Measurements from ENCODE around the gene IQCN. TPM values are rescaled to one million over a fixed set of nuclear protein-coding genes. Genes with fewer than 3 reads are reported as not detected.

IQCN gene
- polyA plus RNA-seq, 1 donor: 5.5 TPM

- Histone ChIP-seq H3K27ac (ENCODE audit: low read length) (peak overlapping the region; percentile 100), H3K4me1 (ENCODE audit: control insufficient read depth, insufficient read depth, low read length) (peaks cover 48% of the 10 kb centered on the region), H3K36me3 (ENCODE audit: control insufficient read depth, insufficient read depth, low read length) (peaks cover 31% of the 10 kb centered on the region), H3K4me3 (ENCODE audit: low read length) (peak overlapping the region; percentile 100), H3K27me3 (ENCODE audit: control insufficient read depth, insufficient read depth, low read length) (no peaks in the 10 kb centered on the region), H3K9me3 (ENCODE audit: control insufficient read depth, low read depth, low read length) (no peaks in the 10 kb centered on the region)
- no CpG with 5 or more reads among the region's 55 CpGs for WGBS (ENCODE audit: insufficient coverage, low lambda C conversion rate)
- DNase-seq: peak; percentile 95
These were observed 5.4 kb upstream of the IQCN start for GRCh38 chr19:18279516-18280246.

GRCh38 chr19:18279266-18279515, 4.9 kb upstream of the IQCN start:
- Histone ChIP-seq H3K36me3 (ENCODE audit: control insufficient read depth, insufficient read depth, low read length) (peaks cover 31% of the 10 kb centered on the region), H3K9me3 (ENCODE audit: control insufficient read depth, low read depth, low read length) (no peaks in the 10 kb centered on the region), H3K4me1 (ENCODE audit: control insufficient read depth, insufficient read depth, low read length) (peaks cover 49% of the 10 kb centered on the region), H3K27ac (ENCODE audit: low read length) (peak overlapping the region; percentile 100), H3K27me3 (ENCODE audit: control insufficient read depth, insufficient read depth, low read length) (no peaks in the 10 kb centered on the region), H3K4me3 (ENCODE audit: low read length) (peak overlapping the region; percentile 100)
- 0% methylated on average over 2 of the region's 5 CpGs for WGBS (ENCODE audit: insufficient coverage, low lambda C conversion rate)
- no peak for DNase-seq

- Histone ChIP-seq H3K27ac (ENCODE audit: low read length) (peak overlapping the region; percentile 100), H3K36me3 (ENCODE audit: control insufficient read depth, insufficient read depth, low read length) (peaks cover 33% of the 10 kb centered on the region), H3K9me3 (ENCODE audit: control insufficient read depth, low read depth, low read length) (no peaks in the 10 kb centered on the region), H3K4me3 (ENCODE audit: low read length) (peak overlapping the region; percentile 100), H3K4me1 (ENCODE audit: control insufficient read depth, insufficient read depth, low read length) (peaks cover 54% of the 10 kb centered on the region), H3K27me3 (ENCODE audit: control insufficient read depth, insufficient read depth, low read length) (no peaks in the 10 kb centered on the region)
- WGBS (ENCODE audit: insufficient coverage, low lambda C conversion rate): 20% methylated on average over 1 of the region's 10 CpGs
- peak in 1 of 2 donors; percentile 56 for DNase-seq
These were observed 4.4 kb upstream of the IQCN start for GRCh38 chr19:18278521-18279265.

GRCh38 chr19:18274781-18275356, 617 bp upstream of the IQCN start:
- DNase-seq: peak; percentile 94 to 96
- no peak overlapping the region for H3K4me3 ChIP-seq (ENCODE audit: low read length)
- whole genome bisulfite sequencing (ENCODE audit: insufficient coverage, low lambda C conversion rate): no CpG with 5 or more reads among the region's 13 CpGs
- H3K9me3 ChIP-seq (ENCODE audit: control insufficient read depth, low read depth, low read length): peaks cover 5% of the 10 kb centered on the region
- no peaks in the 10 kb centered on the region for H3K27me3 ChIP-seq (ENCODE audit: control insufficient read depth, insufficient read depth, low read length)
- peaks cover 35% of the 10 kb centered on the region for H3K36me3 ChIP-seq (ENCODE audit: control insufficient read depth, insufficient read depth, low read length)
- H3K4me1 ChIP-seq (ENCODE audit: control insufficient read depth, insufficient read depth, low read length): peaks cover 42% of the 10 kb centered on the region
- peak overlapping the region; percentile 64 for H3K27ac ChIP-seq (ENCODE audit: low read length)

GRCh38 chr19:18273561-18274218, 562 bp downstream of the IQCN start:
- WGBS (ENCODE audit: insufficient coverage, low lambda C conversion rate): 100% methylated on average over 1 of the region's 13 CpGs
- peak overlapping the region; percentile 64 for H3K27ac ChIP-seq (ENCODE audit: low read length)
- peaks cover 38% of the 10 kb centered on the region for H3K4me1 ChIP-seq (ENCODE audit: control insufficient read depth, insufficient read depth, low read length)
- H3K9me3 ChIP-seq (ENCODE audit: control insufficient read depth, low read depth, low read length): peaks cover 5% of the 10 kb centered on the region
- H3K4me3 ChIP-seq (ENCODE audit: low read length): no peak overlapping the region
- H3K36me3 ChIP-seq (ENCODE audit: control insufficient read depth, insufficient read depth, low read length): peaks cover 34% of the 10 kb centered on the region
- H3K27me3 ChIP-seq (ENCODE audit: control insufficient read depth, insufficient read depth, low read length): no peaks in the 10 kb centered on the region
- DNase-seq: no peak

- Histone ChIP-seq H3K27me3 (ENCODE audit: control insufficient read depth, insufficient read depth, low read length) (no peaks in the 10 kb centered on the region), H3K36me3 (ENCODE audit: control insufficient read depth, insufficient read depth, low read length) (peaks cover 33% of the 10 kb centered on the region)
These were observed 2.8 kb downstream of the IQCN start for GRCh38 chr19:18271433-18271841.

GRCh38 chr19:18270326-18270725, 3.9 kb downstream of the IQCN start:
- H3K9me3 ChIP-seq (ENCODE audit: control insufficient read depth, low read depth, low read length): peaks cover 5% of the 10 kb centered on the region
- H3K27ac ChIP-seq (ENCODE audit: low read length): no peak overlapping the region
- peaks cover 34% of the 10 kb centered on the region for H3K36me3 ChIP-seq (ENCODE audit: control insufficient read depth, insufficient read depth, low read length)
- no CpG with 5 or more reads among the region's 9 CpGs for WGBS (ENCODE audit: insufficient coverage, low lambda C conversion rate)
- no peak overlapping the region for H3K4me3 ChIP-seq (ENCODE audit: low read length)
- no peaks in the 10 kb centered on the region for H3K27me3 ChIP-seq (ENCODE audit: control insufficient read depth, insufficient read depth, low read length)
- no peak for DNase-seq
- peaks cover 18% of the 10 kb centered on the region for H3K4me1 ChIP-seq (ENCODE audit: control insufficient read depth, insufficient read depth, low read length)

More at GRCh38 chr19:18271433-18271841, 2.8 kb downstream of the IQCN start:
- 40% methylated on average over 1 of the region's 6 CpGs for WGBS (ENCODE audit: insufficient coverage, low lambda C conversion rate)
- H3K4me1 ChIP-seq (ENCODE audit: control insufficient read depth, insufficient read depth, low read length): peaks cover 29% of the 10 kb centered on the region
- no peak for DNase-seq
- H3K4me3 ChIP-seq (ENCODE audit: low read length): no peak overlapping the region
- H3K9me3 ChIP-seq (ENCODE audit: control insufficient read depth, low read depth, low read length): peaks cover 5% of the 10 kb centered on the region
- H3K27ac ChIP-seq (ENCODE audit: low read length): no peak overlapping the region

- Histone ChIP-seq H3K36me3 (ENCODE audit: control insufficient read depth, insufficient read depth, low read length) (peaks cover 44% of the 10 kb centered on the region), H3K4me3 (ENCODE audit: low read length) (no peak overlapping the region), H3K4me1 (ENCODE audit: control insufficient read depth, insufficient read depth, low read length) (peaks cover 8% of the 10 kb centered on the region), H3K9me3 (ENCODE audit: control insufficient read depth, low read depth, low read length) (peaks cover 5% of the 10 kb centered on the region), H3K27ac (ENCODE audit: low read length) (no peak overlapping the region), H3K27me3 (ENCODE audit: control insufficient read depth, insufficient read depth, low read length) (no peaks in the 10 kb centered on the region)
- WGBS (ENCODE audit: insufficient coverage, low lambda C conversion rate): 60% methylated on average over 1 of the region's 2 CpGs
- DNase-seq: no peak
These were observed 5.1 kb downstream of the IQCN start for GRCh38 chr19:18269070-18269723.

GRCh38 chr19:18266771-18267686, 7.2 kb downstream of the IQCN start:
- no peaks in the 10 kb centered on the region for H3K9me3 ChIP-seq (ENCODE audit: control insufficient read depth, low read depth, low read length)
- no peak overlapping the region for H3K4me3 ChIP-seq (ENCODE audit: low read length)
- WGBS (ENCODE audit: insufficient coverage, low lambda C conversion rate): no CpG with 5 or more reads among the region's 42 CpGs
- no peaks in the 10 kb centered on the region for H3K4me1 ChIP-seq (ENCODE audit: control insufficient read depth, insufficient read depth, low read length)
- peaks cover 43% of the 10 kb centered on the region for H3K36me3 ChIP-seq (ENCODE audit: control insufficient read depth, insufficient read depth, low read length)
- H3K27me3 ChIP-seq (ENCODE audit: control insufficient read depth, insufficient read depth, low read length): no peaks in the 10 kb centered on the region
- no peak for DNase-seq
- H3K27ac ChIP-seq (ENCODE audit: low read length): no peak overlapping the region

Data from large intestine (tissue), 3 donors.